GM06990 (cell line): ENCODE measurements around the gene CTDSP2.
"Not testable (repeated sequence)": the region's sequence is repeated elsewhere in the genome, so short reads cannot be mapped to it uniquely, and the experiment has no call there.

Experiments used
- DNase-seq: peaks from one replicate; pipeline ENCODE4 v3.0.0-alpha.2; 2011; ENCODE audit not compliant: insufficient read length; ENCODE audit errors: extremely low read depth
- H3K27me3 ChIP-seq: replicated peaks from 2 replicates; pipeline ENCODE4 v1.6.0; 2011; ENCODE audit warnings: low read length; ENCODE audit not compliant: control insufficient read depth, insufficient read depth
- H3K36me3 ChIP-seq: 2 replicates; pipeline ENCODE4 v1.5.1; 2011; ENCODE audit warnings: low read length; ENCODE audit not compliant: control insufficient read depth, insufficient read depth
- H3K4me3 ChIP-seq: replicated peaks from 2 replicates; pipeline ENCODE4 v1.5.1; 2011; ENCODE audit warnings: low read depth, mild to moderate bottlenecking, control low read depth, low read length
- TF ChIP-seq, protein P1 (sequence below): IDR thresholded peaks from 2 replicates; pipeline ENCODE4 v1.5.1; 2011; ENCODE audit warnings: low read length, control low read depth, mild to moderate bottlenecking, inconsistent platforms; ENCODE audit not compliant: insufficient read depth, poor library complexity, severe bottlenecking

The CTDSP2 gene

GRCh38 chr12:57866308-57867019, 19.9 kb upstream of the CTDSP2 start:
- Histone ChIP-seq H3K27me3 (no peaks in the 10 kb centered on the region; the same call in 1 of the 2 replicates), H3K36me3 (no peaks in the 10 kb centered on the region), H3K4me3 (no peak overlapping the region)
- no peak for DNase-seq
- TF ChIP-seq, protein P1, sequence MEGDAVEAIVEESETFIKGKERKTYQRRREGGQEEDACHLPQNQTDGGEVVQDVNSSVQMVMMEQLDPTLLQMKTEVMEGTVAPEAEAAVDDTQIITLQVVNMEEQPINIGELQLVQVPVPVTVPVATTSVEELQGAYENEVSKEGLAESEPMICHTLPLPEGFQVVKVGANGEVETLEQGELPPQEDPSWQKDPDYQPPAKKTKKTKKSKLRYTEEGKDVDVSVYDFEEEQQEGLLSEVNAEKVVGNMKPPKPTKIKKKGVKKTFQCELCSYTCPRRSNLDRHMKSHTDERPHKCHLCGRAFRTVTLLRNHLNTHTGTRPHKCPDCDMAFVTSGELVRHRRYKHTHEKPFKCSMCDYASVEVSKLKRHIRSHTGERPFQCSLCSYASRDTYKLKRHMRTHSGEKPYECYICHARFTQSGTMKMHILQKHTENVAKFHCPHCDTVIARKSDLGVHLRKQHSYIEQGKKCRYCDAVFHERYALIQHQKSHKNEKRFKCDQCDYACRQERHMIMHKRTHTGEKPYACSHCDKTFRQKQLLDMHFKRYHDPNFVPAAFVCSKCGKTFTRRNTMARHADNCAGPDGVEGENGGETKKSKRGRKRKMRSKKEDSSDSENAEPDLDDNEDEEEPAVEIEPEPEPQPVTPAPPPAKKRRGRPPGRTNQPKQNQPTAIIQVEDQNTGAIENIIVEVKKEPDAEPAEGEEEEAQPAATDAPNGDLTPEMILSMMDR: no peak

DNA sequence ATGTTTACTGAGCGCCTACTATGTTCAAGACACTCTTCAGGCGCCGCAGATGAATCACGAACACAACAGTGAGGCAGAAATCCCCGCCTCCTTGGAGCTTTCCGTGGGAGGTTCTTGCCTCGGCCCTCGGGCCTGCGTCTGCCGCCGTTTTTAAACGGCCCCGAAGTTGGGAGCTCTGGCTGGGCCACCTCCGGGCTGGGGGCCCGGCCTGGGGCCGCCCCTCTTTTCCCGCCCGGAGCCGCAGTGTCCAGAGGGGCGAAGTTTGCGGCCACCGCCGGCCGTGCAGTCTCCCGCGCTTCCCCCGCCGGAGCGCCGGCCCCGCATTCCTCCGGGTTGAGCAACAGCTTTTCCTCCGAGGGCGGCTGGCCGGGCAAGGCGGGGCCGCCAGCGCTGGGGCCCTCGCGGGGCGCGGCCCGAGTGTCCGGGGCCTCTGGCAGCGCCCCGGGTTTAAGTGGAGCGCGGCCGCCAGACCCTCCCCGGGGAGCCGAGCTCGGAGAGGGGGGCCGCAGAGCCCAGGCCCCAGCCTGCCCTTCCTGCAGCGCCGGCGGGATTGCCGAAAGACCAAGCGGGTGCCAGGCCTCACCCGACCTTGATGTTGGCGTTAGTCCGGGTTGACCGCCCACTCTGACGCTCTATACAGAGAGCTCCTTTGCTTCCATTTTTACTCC, 18.7 kb upstream of the CTDSP2 start:
- H3K4me3 ChIP-seq: peak overlapping the region; percentile 49
- no peaks in the 10 kb centered on the region for H3K36me3 ChIP-seq
- DNase-seq: peak; percentile 36
- H3K27me3 ChIP-seq: no peaks in the 10 kb centered on the region; the same call in 1 of the 2 replicates
- TF ChIP-seq, protein P1: no peak

DNA sequence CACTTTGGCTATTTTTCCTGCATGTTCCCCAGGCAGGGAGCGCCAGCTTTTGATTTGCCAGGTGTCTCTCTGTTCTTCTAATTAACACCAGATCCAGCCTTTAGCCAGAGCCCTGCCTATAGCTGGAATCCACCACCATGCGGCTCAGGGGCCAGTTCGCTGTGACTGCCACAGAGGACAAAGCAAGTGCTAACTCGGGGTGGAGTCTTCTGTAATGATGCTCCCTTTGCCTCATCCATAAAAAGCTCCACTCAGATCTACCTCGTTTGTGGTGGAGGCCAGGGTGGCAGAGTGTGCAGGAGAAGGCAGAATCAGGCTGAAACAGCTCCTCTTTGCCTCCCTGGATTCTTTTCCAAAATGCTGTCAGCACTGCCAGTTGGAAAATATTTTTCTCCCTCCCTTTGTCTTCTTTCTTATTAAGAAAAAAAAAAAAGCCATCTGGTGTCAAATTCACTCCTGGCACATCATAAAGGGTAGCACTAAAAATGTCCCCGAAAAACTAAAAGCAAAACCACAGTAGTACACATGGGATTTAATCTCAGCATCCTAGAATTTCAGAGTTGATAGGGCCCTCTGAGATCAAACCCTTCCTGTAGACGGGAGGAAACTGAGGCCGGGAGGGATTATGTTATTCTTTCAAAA, 18.0 kb upstream of the CTDSP2 start:
- Histone ChIP-seq H3K36me3 (no peaks in the 10 kb centered on the region), H3K27me3 (no peaks in the 10 kb centered on the region; the same call in 1 of the 2 replicates), H3K4me3 (peak overlapping the region; percentile 49)
- DNase-seq: no peak
- TF ChIP-seq, protein P1: no peak

GRCh38 chr12:57863676-57864075, 17.1 kb upstream of the CTDSP2 start:
- no peak for DNase-seq
- Histone ChIP-seq H3K27me3 (no peaks in the 10 kb centered on the region; the same call in 1 of the 2 replicates), H3K36me3 (no peaks in the 10 kb centered on the region), H3K4me3 (no peak overlapping the region)
- TF ChIP-seq, protein P1: no peak

- DNase-seq: no peak
- TF ChIP-seq, protein P1: no peak
- Histone ChIP-seq H3K27me3 (no peaks in the 10 kb centered on the region; the same call in 1 of the 2 replicates), H3K36me3 (no peaks in the 10 kb centered on the region), H3K4me3 (no peak overlapping the region)
Observed at GRCh38 chr12:57861967-57862366, 15.4 kb upstream of the CTDSP2 start.

DNA sequence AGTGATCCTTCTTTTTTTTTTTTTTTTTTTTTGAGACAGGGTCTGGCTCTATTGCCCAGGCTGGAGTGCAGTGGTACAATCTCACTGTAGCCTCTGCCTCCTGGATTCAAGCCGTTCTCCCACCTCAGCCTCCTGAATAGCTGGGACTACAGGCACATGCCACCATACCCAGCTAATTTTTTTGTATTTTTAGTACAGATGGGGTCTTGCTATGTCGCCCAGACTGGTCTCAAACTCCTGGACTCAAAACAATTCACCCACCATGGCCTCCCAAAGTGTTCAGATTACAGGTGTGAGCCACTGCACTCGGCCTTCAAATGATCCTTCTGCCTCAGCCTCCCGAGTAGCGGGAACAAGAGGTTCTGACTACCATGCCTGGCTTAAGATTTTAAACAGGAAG, 14.4 kb upstream of the CTDSP2 start:
- DNase-seq, H3K27me3 ChIP-seq, H3K36me3 ChIP-seq, H3K4me3 ChIP-seq: not testable (repeated sequence)
